ENCODE data around the gene CHMP6.

The CHMP6 gene

GRCh38 chr17:81034779-81035520, 43.3 kb downstream of the CHMP6 start, which contains the start of gene BAIAP2:
Gene BAIAP2, plus strand, starts transcription at chr17:81035151. Its CDS starts 104 bp downstream, at chr17:81035255.
- peak; percentile 69 for TF ChIP-seq POLR2A (IDR thresholded peaks at IDR 0.05; ENCODE audit: extremely low read depth, insufficient read length)
- no peak for TF ChIP-seq CTCF (IDR thresholded peaks at IDR 0.05; ENCODE audit: low read depth, low read length)
- H3K4me3 ChIP-seq (ENCODE audit: low read depth, low read length) = peak within 1 kb of the TSS; percentile 62
- DNase-seq (ENCODE audit: low read depth) = peak; percentile 95

GRCh38 chr17:81035521-81036196, 44.0 kb downstream of the CHMP6 start:
- peak; percentile 40 for DNase-seq (ENCODE audit: low read depth)
- TF ChIP-seq MYC (IDR thresholded peaks at IDR 0.05; ENCODE audit: low read depth, low read length) (no peak), POLR2A (IDR thresholded peaks at IDR 0.05; ENCODE audit: extremely low read depth, insufficient read length) (no peak), MAX (IDR thresholded peaks at IDR 0.05; ENCODE audit: low read depth, low read length) (no peak), CTCF (IDR thresholded peaks at IDR 0.05; ENCODE audit: low read depth, low read length) (no peak)
- H3K4me3 ChIP-seq (ENCODE audit: low read depth, low read length) = peak overlapping the region; percentile 44

GRCh38 chr17:81036197-81036941, 44.7 kb downstream of the CHMP6 start:
- peak overlapping the region; percentile 44 for H3K4me3 ChIP-seq (ENCODE audit: low read depth, low read length)
- DNase-seq (ENCODE audit: low read depth) = no peak
- TF ChIP-seq POLR2A (IDR thresholded peaks at IDR 0.05; ENCODE audit: extremely low read depth, insufficient read length) (no peak), MAX (IDR thresholded peaks at IDR 0.05; ENCODE audit: low read depth, low read length) (no peak), MYC (IDR thresholded peaks at IDR 0.05; ENCODE audit: low read depth, low read length) (no peak), CTCF (IDR thresholded peaks at IDR 0.05; ENCODE audit: low read depth, low read length) (no peak)

- no peak for DNase-seq (ENCODE audit: low read depth)
- no peak for TF ChIP-seq MYC (IDR thresholded peaks at IDR 0.05; ENCODE audit: low read depth, low read length)
- no peak for TF ChIP-seq POLR2A (IDR thresholded peaks at IDR 0.05; ENCODE audit: extremely low read depth, insufficient read length)
- TF ChIP-seq MAX (IDR thresholded peaks at IDR 0.05; ENCODE audit: low read depth, low read length) = no peak
- TF ChIP-seq CTCF (IDR thresholded peaks at IDR 0.05; ENCODE audit: low read depth, low read length) = no peak
- H3K4me3 ChIP-seq (ENCODE audit: low read depth, low read length) = no peak overlapping the region
These were observed 45.6 kb downstream of the CHMP6 start for GRCh38 chr17:81037026-81037797.

Measured in NB4 (cell line).